SK-N-SH treated with all-trans-retinoic acid at 6 μM for 48 hours (cell line): ENCODE measurements around the gene SLC13A2.

Source experiments
- ARNTL ChIP-seq: fragments of 450-650 bp; formaldehyde crosslinking; IDR thresholded peaks from 2 replicates; pipeline ENCODE4 v1.5.0; 2020; ENCODE audit warnings: low read depth, mild to moderate bottlenecking, moderate library complexity, borderline replicate concordance
- CSDC2 ChIP-seq: fragments of 250-450 bp; sonication (Bioruptor Pico); IDR thresholded peaks from 2 replicates; pipeline ENCODE4 v1.5.0; 2020; ENCODE audit warnings: mild to moderate bottlenecking, moderate library complexity
- ISL1 ChIP-seq: fragments of 250-450 bp; sonication (Bioruptor Pico); IDR thresholded peaks from 2 replicates; pipeline ENCODE4 v2.1.2; 2022; ENCODE audit warnings: mild to moderate bottlenecking, moderate library complexity
- PPARA ChIP-seq: fragments of 250-450 bp; sonication (Bioruptor Pico); IDR thresholded peaks from 2 replicates; pipeline ENCODE4 v1.5.0; 2020; ENCODE audit warnings: mild to moderate bottlenecking, borderline replicate concordance
- RARB ChIP-seq: fragments of 250-450 bp; sonication (Bioruptor Pico); IDR thresholded peaks from 2 replicates; pipeline ENCODE4 v1.8.0; 2021; ENCODE audit warnings: mild to moderate bottlenecking, moderate library complexity
- TCF4 ChIP-seq: fragments of 250-450 bp; sonication (Bioruptor Pico); IDR thresholded peaks from 2 replicates; pipeline ENCODE4 v1.8.0; 2021; ENCODE audit warnings: mild to moderate bottlenecking, moderate library complexity, borderline replicate concordance
- ZC3H10 ChIP-seq: fragments of 250-450 bp; sonication (Bioruptor Pico); IDR thresholded peaks from 2 replicates; pipeline ENCODE4 v1.5.1; 2021; ENCODE audit warnings: mild to moderate bottlenecking, moderate library complexity
- ZFP3 ChIP-seq: fragments of 250-450 bp; sonication (Bioruptor Pico); IDR thresholded peaks from 2 replicates; pipeline ENCODE4 v1.5.0; 2020; ENCODE audit warnings: mild to moderate bottlenecking, moderate library complexity
- ZFP30 ChIP-seq: fragments of 450-650 bp; formaldehyde crosslinking; IDR thresholded peaks from 2 replicates; pipeline ENCODE4 v1.5.0; 2022; ENCODE audit warnings: mild to moderate bottlenecking, moderate library complexity
- ZNF70 ChIP-seq: fragments of 450-650 bp; formaldehyde crosslinking; IDR thresholded peaks from 2 replicates; pipeline ENCODE4 v1.5.0; 2020; ENCODE audit warnings: mild to moderate bottlenecking, moderate library complexity
- TF ChIP-seq, protein P1 (sequence below): fragments of 250-450 bp; sonication (Bioruptor Pico); IDR thresholded peaks from 2 replicates; pipeline ENCODE4 v1.5.1; 2021; ENCODE audit warnings: mild to moderate bottlenecking, moderate library complexity
- TF ChIP-seq, protein P2 (sequence below): fragments of 250-450 bp; sonication (Bioruptor Pico); IDR thresholded peaks from 2 replicates; pipeline ENCODE4 v1.8.0; 2020; ENCODE audit warnings: mild to moderate bottlenecking, moderate library complexity, borderline replicate concordance

DNA sequence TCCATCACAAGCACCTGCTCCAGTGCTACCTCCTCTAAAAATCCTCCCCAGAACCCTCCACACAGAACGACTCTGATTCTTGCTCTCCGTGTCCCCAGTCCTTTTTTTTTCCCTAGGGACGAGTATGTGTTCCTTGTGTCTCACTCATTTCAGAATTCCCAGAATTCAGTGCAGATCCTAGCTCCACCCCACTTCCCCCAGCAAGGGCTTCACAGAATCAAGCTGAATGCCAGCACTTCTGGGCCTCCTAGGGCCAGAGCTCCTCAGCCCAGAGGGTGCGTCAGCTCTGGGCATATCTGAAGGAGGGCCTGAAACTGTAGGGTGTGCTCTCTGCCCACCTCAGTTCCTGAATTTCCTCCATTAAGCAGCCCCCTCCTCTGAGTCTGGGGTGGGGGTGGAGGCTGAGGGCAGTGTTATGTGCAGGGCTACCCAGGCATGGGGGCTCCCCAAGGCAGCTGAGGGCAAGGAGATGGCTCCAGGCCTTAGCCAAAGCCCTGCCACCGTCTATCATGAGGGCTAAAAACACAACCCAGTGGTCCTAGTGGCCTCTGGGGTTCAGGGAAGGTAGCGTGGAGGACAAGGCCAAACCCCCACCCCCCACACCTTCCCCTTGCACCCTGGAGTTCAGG, 72.5 kb downstream of the SLC13A2 start:
- TF ChIP-seq, protein P1, sequence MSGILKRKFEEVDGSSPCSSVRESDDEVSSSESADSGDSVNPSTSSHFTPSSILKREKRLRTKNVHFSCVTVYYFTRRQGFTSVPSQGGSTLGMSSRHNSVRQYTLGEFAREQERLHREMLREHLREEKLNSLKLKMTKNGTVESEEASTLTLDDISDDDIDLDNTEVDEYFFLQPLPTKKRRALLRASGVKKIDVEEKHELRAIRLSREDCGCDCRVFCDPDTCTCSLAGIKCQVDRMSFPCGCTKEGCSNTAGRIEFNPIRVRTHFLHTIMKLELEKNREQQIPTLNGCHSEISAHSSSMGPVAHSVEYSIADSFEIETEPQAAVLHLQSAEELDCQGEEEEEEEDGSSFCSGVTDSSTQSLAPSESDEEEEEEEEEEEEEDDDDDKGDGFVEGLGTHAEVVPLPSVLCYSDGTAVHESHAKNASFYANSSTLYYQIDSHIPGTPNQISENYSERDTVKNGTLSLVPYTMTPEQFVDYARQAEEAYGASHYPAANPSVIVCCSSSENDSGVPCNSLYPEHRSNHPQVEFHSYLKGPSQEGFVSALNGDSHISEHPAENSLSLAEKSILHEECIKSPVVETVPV (CRISPR knock-in tag) = no peak
- TF ChIP-seq ZNF70 (CRISPR knock-in tag) = no peak
- TF ChIP-seq ARNTL (CRISPR knock-in tag) = no peak
- TF ChIP-seq PPARA (CRISPR knock-in tag) = no peak
- no peak for TF ChIP-seq ZFP30 (CRISPR knock-in tag)
- TF ChIP-seq RARB (CRISPR knock-in tag) = no peak
- TF ChIP-seq ZC3H10 (CRISPR knock-in tag) = no peak
- TF ChIP-seq, protein P2, sequence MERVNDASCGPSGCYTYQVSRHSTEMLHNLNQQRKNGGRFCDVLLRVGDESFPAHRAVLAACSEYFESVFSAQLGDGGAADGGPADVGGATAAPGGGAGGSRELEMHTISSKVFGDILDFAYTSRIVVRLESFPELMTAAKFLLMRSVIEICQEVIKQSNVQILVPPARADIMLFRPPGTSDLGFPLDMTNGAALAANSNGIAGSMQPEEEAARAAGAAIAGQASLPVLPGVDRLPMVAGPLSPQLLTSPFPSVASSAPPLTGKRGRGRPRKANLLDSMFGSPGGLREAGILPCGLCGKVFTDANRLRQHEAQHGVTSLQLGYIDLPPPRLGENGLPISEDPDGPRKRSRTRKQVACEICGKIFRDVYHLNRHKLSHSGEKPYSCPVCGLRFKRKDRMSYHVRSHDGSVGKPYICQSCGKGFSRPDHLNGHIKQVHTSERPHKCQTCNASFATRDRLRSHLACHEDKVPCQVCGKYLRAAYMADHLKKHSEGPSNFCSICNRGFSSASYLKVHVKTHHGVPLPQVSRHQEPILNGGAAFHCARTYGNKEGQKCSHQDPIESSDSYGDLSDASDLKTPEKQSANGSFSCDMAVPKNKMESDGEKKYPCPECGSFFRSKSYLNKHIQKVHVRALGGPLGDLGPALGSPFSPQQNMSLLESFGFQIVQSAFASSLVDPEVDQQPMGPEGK = no peak
- no peak for TF ChIP-seq ZFP3
- no peak for TF ChIP-seq TCF4 (CRISPR knock-in tag)
- TF ChIP-seq ISL1 (CRISPR knock-in tag) = no peak
- no peak for TF ChIP-seq CSDC2
